Measurements from ENCODE around the gene MSANTD2.

The MSANTD2 gene

GRCh38 chr11:124748481-124749343, 51.5 kb downstream of the MSANTD2 start:
- H3K9me3 Mint-ChIP-seq = no peaks in the 10 kb centered on the region
- no peak overlapping the region for H3K27ac Mint-ChIP-seq
- H3K4me3 Mint-ChIP-seq = no peak overlapping the region
- no peaks in the 10 kb centered on the region for H3K27me3 Mint-ChIP-seq (ENCODE audit: low read depth)
- H3K4me1 Mint-ChIP-seq (ENCODE audit: low read depth) = peaks cover 5% of the 10 kb centered on the region
- no peaks in the 10 kb centered on the region for H3K36me3 Mint-ChIP-seq (ENCODE audit: low read depth)
- no peak for DNase-seq (ENCODE audit: low spot score)

GRCh38 chr11:124748100-124748418, 52.1 kb downstream of the MSANTD2 start:
- no peak overlapping the region for H3K27ac Mint-ChIP-seq
- H3K27me3 Mint-ChIP-seq (ENCODE audit: low read depth) = peaks cover 4% of the 10 kb centered on the region
- H3K4me3 Mint-ChIP-seq = no peak overlapping the region
- H3K4me1 Mint-ChIP-seq (ENCODE audit: low read depth) = peaks cover 5% of the 10 kb centered on the region
- DNase-seq (ENCODE audit: low spot score) = no peak
- no peaks in the 10 kb centered on the region for H3K36me3 Mint-ChIP-seq (ENCODE audit: low read depth)
- no peaks in the 10 kb centered on the region for H3K9me3 Mint-ChIP-seq

GRCh38 chr11:124747406-124748099, 52.7 kb downstream of the MSANTD2 start:
- Mint-ChIP-seq H3K27ac (no peak overlapping the region), H3K36me3 (ENCODE audit: low read depth) (no peaks in the 10 kb centered on the region), H3K4me1 (ENCODE audit: low read depth) (peaks cover 5% of the 10 kb centered on the region), H3K9me3 (no peaks in the 10 kb centered on the region), H3K27me3 (ENCODE audit: low read depth) (peaks cover 4% of the 10 kb centered on the region), H3K4me3 (peak overlapping the region; percentile 96)
- DNase-seq (ENCODE audit: low spot score) = no peak

DNA sequence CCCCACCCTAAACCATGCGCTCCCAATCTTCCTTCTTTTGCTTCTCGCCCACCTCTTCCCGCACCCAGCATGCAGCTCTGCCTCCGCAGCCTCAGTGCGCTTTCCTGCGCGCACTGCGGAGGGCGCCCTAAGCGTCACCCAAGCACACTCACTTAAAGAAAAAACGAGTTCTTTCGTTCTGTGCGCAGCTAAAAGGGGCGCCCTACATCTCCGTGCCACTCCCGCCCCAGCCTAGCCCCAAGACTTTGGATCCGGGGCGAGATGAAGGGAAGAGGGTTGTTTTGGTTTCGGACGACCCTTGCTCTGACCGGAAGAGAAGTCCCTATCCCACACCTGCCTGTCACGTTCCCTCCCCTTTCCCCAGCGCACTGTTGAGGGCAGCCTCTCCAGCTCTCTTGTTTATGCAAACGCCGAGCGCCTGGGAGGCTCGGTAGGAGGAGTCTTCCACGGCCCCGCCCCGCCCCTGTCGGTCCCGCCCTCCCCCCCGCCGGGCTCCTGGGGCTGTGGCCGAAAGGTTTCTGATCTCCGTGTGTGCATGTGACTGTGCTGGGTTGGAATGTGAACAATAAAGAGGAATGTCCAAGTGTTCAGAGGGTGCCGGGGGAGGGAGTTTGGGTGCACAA, 53.5 kb downstream of the MSANTD2 start:
- Mint-ChIP-seq H3K27me3 (ENCODE audit: low read depth) (peaks cover 7% of the 10 kb centered on the region), H3K27ac (peak overlapping the region; percentile 93), H3K4me3 (peak overlapping the region; percentile 96), H3K9me3 (no peaks in the 10 kb centered on the region), H3K4me1 (ENCODE audit: low read depth) (peaks cover 5% of the 10 kb centered on the region), H3K36me3 (ENCODE audit: low read depth) (no peaks in the 10 kb centered on the region)
- peak; percentile 72 for DNase-seq (ENCODE audit: low spot score)

- Mint-ChIP-seq H3K4me3 (peak overlapping the region; percentile 96), H3K4me1 (ENCODE audit: low read depth) (peaks cover 5% of the 10 kb centered on the region), H3K9me3 (no peaks in the 10 kb centered on the region), H3K27me3 (ENCODE audit: low read depth) (peaks cover 14% of the 10 kb centered on the region), H3K27ac (peak overlapping the region; percentile 93), H3K36me3 (ENCODE audit: low read depth) (no peaks in the 10 kb centered on the region)
- DNase-seq (ENCODE audit: low spot score) = no peak
Measured at GRCh38 chr11:124745835-124746620, 54.2 kb downstream of the MSANTD2 start.

DNA sequence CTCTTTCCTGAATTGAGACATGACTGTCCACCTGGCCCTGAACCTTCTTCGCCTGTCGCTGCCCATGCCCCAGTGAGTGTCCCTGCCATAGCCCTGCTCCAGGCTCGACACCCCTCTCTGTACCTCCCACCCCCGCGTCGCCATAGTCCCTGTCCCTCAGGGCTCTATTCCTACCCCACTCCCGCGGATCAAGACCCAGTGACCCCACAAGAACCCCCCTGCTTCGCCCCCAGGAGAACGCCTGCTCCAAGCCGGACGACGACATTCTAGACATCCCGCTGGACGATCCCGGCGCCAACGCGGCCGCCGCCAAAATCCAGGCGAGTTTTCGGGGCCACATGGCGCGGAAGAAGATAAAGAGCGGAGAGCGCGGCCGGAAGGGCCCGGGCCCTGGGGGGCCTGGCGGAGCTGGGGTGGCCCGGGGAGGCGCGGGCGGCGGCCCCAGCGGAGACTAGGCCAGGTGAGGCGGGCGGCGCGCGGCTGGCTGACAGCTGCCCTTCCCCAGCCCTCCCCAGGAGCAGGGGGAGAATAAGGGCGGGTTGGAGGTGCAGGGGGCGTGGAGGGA, 54.9 kb downstream of the MSANTD2 start:
- Mint-ChIP-seq H3K4me1 (ENCODE audit: low read depth) (peaks cover 10% of the 10 kb centered on the region), H3K9me3 (no peaks in the 10 kb centered on the region), H3K4me3 (peak overlapping the region; percentile 42), H3K27ac (no peak overlapping the region), H3K36me3 (ENCODE audit: low read depth) (no peaks in the 10 kb centered on the region), H3K27me3 (ENCODE audit: low read depth) (peaks cover 21% of the 10 kb centered on the region)
- DNase-seq (ENCODE audit: low spot score) = no peak

DNA sequence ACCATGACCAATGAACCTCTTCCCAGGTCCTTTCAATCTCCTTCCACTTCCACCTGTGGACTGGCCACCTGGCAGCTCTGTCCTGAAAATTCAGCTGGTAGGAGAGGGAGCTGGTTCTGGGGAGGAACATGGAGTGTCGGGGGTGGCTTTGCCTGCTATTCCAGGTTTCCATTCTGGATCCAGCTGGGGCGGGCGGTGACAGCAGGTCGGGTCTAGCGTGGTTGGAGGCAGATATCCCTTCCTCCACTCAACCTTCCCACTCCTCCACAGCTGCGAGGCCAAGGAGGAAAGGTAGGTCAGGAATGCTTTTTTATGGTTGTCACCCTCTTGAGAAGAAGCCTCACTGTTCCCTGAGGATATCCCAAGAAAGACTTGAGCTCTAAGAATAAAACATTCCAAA, 57.2 kb downstream of the MSANTD2 start:
- Mint-ChIP-seq H3K4me1 (ENCODE audit: low read depth) (peaks cover 15% of the 10 kb centered on the region), H3K27ac (no peak overlapping the region), H3K36me3 (ENCODE audit: low read depth) (no peaks in the 10 kb centered on the region), H3K27me3 (ENCODE audit: low read depth) (peaks cover 35% of the 10 kb centered on the region), H3K9me3 (no peaks in the 10 kb centered on the region), H3K4me3 (no peak overlapping the region)
- no peak for DNase-seq (ENCODE audit: low spot score)

GRCh38 chr11:124742555-124742954, 57.7 kb downstream of the MSANTD2 start:
- no peak overlapping the region for H3K27ac Mint-ChIP-seq
- H3K9me3 Mint-ChIP-seq = no peaks in the 10 kb centered on the region
- no peaks in the 10 kb centered on the region for H3K36me3 Mint-ChIP-seq (ENCODE audit: low read depth)
- H3K4me3 Mint-ChIP-seq = no peak overlapping the region
- DNase-seq (ENCODE audit: low spot score) = no peak
- peaks cover 36% of the 10 kb centered on the region for H3K27me3 Mint-ChIP-seq (ENCODE audit: low read depth)
- H3K4me1 Mint-ChIP-seq (ENCODE audit: low read depth) = peaks cover 15% of the 10 kb centered on the region

DNA sequence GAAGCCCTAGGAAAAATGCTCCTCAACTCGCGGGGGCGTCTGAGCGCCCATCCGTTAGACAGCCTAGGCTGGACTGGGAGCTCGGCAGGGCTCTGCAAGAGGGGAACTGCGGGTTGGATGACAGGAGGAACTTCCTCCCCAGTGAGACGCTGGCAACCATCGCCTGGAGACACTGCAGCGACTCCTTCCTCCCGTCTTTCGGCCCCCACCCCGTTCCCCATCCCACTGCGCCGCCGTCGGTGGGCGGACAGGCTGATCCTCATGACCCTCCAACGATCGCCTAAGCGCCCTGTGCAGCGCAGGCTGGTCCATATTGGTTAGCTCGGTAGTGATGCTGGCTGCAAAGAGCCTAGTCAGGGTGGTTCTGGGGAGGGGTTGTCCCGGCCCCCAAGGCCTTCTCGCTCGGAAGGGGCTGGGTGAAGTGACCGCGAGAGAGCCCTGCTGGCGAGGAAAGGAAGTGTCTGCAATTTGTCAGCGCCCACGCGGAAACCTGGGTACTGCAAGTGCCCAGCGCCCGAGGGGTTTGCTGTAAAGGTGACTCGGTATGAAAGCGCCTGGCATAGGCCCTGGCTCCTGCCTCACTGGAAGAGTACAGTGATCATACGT, 59.8 kb downstream of the MSANTD2 start:
- H3K27me3 Mint-ChIP-seq (ENCODE audit: low read depth) = peaks cover 50% of the 10 kb centered on the region
- H3K4me1 Mint-ChIP-seq (ENCODE audit: low read depth) = peaks cover 12% of the 10 kb centered on the region
- peak; percentile 56 for DNase-seq (ENCODE audit: low spot score)
- H3K27ac Mint-ChIP-seq = no peak overlapping the region
- peak overlapping the region; percentile 80 for H3K4me3 Mint-ChIP-seq
- H3K36me3 Mint-ChIP-seq (ENCODE audit: low read depth) = no peaks in the 10 kb centered on the region
- no peaks in the 10 kb centered on the region for H3K9me3 Mint-ChIP-seq

GRCh38 chr11:124739479-124740276, 60.5 kb downstream of the MSANTD2 start, which contains the start of gene NRGN:
Gene NRGN, plus strand, starts transcription at chr11:124739942. Its CDS starts 143 bp downstream, at chr11:124740085.
- Mint-ChIP-seq H3K27me3 (ENCODE audit: low read depth) (peaks cover 52% of the 10 kb centered on the region), H3K9me3 (no peaks in the 10 kb centered on the region), H3K4me3 (peak within 1 kb of the TSS; percentile 80), H3K36me3 (ENCODE audit: low read depth) (no peaks in the 10 kb centered on the region), H3K4me1 (ENCODE audit: low read depth) (peaks cover 12% of the 10 kb centered on the region), H3K27ac (no peak within 1 kb of the TSS)
- peak; percentile 83 for DNase-seq (ENCODE audit: low spot score)

DNA sequence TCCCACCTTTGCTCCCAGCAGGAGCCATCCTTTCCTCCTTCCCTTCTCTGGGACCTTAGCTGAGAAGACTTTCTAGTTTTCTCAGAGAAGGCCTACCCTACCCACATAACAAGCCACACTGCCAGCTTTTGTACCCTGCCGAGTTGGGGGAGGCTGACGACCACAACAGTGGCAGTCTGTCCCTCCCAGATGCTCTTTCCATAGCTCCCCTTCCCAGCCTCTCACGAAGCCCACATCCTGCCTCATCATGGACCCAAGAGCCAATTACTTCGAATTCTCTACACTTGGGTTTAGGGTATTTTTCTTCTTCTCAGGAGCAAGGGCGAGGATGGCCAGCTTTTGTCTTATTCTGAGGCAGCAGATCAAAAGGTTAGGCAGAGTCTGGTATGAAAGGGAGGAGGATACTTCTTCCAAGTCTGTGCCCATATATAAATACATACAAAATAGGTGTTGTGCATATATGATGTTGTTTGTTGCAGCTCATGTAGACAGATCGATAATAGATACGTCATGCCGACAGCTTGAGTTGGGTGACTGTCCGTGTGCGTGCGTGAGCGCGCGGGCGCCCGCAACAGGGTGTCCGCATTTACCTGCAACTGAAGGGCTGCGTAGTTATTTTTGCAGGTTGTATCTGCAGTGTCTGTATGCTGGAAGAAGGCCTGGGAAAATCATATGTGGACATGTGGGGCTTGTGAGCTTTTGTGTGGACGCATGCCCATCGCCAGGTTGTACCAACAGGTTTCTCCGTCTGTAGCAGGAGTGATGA, 61.3 kb downstream of the MSANTD2 start:
- no peak for DNase-seq (ENCODE audit: low spot score)
- no peak overlapping the region for H3K27ac Mint-ChIP-seq
- H3K4me3 Mint-ChIP-seq = peak overlapping the region; percentile 80
- H3K9me3 Mint-ChIP-seq = no peaks in the 10 kb centered on the region
- H3K4me1 Mint-ChIP-seq (ENCODE audit: low read depth) = peaks cover 12% of the 10 kb centered on the region
- peaks cover 57% of the 10 kb centered on the region for H3K27me3 Mint-ChIP-seq (ENCODE audit: low read depth)
- H3K36me3 Mint-ChIP-seq (ENCODE audit: low read depth) = no peaks in the 10 kb centered on the region

All from T-helper 2 cell treated with Interferon-gamma antibody and Interleukin-4, amounts not matched to agents 5 μg/mL and 100 μg/mL, for 36 hours (primary cell).